ENCODE data around the gene SPEG.

- no peak for TF ChIP-seq ZNF274 (IDR thresholded peaks at IDR 0.05; ENCODE audit: borderline replicate concordance, extremely low read depth, low read length)
- TF ChIP-seq, protein P1, sequence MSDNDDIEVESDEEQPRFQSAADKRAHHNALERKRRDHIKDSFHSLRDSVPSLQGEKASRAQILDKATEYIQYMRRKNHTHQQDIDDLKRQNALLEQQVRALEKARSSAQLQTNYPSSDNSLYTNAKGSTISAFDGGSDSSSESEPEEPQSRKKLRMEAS (IDR thresholded peaks at IDR 0.05): no peak
- no peak for TF ChIP-seq NRF1 (IDR thresholded peaks at IDR 0.05; ENCODE audit: low read depth, low read length)
- TF ChIP-seq, protein P2, sequence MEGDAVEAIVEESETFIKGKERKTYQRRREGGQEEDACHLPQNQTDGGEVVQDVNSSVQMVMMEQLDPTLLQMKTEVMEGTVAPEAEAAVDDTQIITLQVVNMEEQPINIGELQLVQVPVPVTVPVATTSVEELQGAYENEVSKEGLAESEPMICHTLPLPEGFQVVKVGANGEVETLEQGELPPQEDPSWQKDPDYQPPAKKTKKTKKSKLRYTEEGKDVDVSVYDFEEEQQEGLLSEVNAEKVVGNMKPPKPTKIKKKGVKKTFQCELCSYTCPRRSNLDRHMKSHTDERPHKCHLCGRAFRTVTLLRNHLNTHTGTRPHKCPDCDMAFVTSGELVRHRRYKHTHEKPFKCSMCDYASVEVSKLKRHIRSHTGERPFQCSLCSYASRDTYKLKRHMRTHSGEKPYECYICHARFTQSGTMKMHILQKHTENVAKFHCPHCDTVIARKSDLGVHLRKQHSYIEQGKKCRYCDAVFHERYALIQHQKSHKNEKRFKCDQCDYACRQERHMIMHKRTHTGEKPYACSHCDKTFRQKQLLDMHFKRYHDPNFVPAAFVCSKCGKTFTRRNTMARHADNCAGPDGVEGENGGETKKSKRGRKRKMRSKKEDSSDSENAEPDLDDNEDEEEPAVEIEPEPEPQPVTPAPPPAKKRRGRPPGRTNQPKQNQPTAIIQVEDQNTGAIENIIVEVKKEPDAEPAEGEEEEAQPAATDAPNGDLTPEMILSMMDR (IDR thresholded peaks at IDR 0.05; ENCODE audit: control extremely low read depth in 1 of 3, insufficient read depth in 1 of 3, low read depth in 1 of 3, low read length in 3 of 3): no peak
- no peak for TF ChIP-seq EZH2 (IDR thresholded peaks at IDR 0.05; ENCODE audit: low read depth, low read length, severe bottlenecking)
Observed at GRCh38 chr2:219538956-219539788, 104.5 kb downstream of the SPEG start.
